ENCODE results near the gene ARHGAP33.

The ARHGAP33 gene

GRCh38 chr19:35756377-35757230 lies 18.8 kb upstream of the ARHGAP33 start, which contains the start of gene HSPB6:
Gene HSPB6, minus strand, starts transcription at chr19:35757029. Its CDS starts 21 bp downstream, at chr19:35757008.
- TF ChIP-seq, protein P1, sequence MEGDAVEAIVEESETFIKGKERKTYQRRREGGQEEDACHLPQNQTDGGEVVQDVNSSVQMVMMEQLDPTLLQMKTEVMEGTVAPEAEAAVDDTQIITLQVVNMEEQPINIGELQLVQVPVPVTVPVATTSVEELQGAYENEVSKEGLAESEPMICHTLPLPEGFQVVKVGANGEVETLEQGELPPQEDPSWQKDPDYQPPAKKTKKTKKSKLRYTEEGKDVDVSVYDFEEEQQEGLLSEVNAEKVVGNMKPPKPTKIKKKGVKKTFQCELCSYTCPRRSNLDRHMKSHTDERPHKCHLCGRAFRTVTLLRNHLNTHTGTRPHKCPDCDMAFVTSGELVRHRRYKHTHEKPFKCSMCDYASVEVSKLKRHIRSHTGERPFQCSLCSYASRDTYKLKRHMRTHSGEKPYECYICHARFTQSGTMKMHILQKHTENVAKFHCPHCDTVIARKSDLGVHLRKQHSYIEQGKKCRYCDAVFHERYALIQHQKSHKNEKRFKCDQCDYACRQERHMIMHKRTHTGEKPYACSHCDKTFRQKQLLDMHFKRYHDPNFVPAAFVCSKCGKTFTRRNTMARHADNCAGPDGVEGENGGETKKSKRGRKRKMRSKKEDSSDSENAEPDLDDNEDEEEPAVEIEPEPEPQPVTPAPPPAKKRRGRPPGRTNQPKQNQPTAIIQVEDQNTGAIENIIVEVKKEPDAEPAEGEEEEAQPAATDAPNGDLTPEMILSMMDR (IDR thresholded peaks at IDR 0.05; ENCODE audit: poor library complexity, severe bottlenecking) = no peak
- Histone ChIP-seq H3K4me3 (ENCODE audit: severe bottlenecking) (peak within 1 kb of the TSS; percentile 89), H3K36me3 (ENCODE audit: low read depth) (peaks cover 28% of the 10 kb centered on the region), H3K9me3 (ENCODE audit: severe bottlenecking) (no peaks in the 10 kb centered on the region), H3K27me3 (ENCODE audit: insufficient read depth, poor library complexity, severe bottlenecking) (no peaks in the 10 kb centered on the region), H3K27ac (ENCODE audit: poor library complexity, severe bottlenecking) (peak within 1 kb of the TSS; percentile 71), H3K4me1 (ENCODE audit: insufficient read depth, poor library complexity, severe bottlenecking) (no peaks in the 10 kb centered on the region)
- no peak for ATAC-seq (ENCODE audit: low read depth)
- DNase-seq (ENCODE audit: low spot score) = peak; percentile 45

GRCh38 chr19:35757231-35757748 lies 18.1 kb upstream of the ARHGAP33 start:
- Histone ChIP-seq H3K9me3 (ENCODE audit: severe bottlenecking) (no peaks in the 10 kb centered on the region), H3K36me3 (ENCODE audit: low read depth) (peaks cover 34% of the 10 kb centered on the region), H3K27me3 (ENCODE audit: insufficient read depth, poor library complexity, severe bottlenecking) (no peaks in the 10 kb centered on the region), H3K4me3 (ENCODE audit: severe bottlenecking) (peak overlapping the region; percentile 89), H3K4me1 (ENCODE audit: insufficient read depth, poor library complexity, severe bottlenecking) (no peaks in the 10 kb centered on the region), H3K27ac (ENCODE audit: poor library complexity, severe bottlenecking) (peak overlapping the region; percentile 71)
- ATAC-seq (ENCODE audit: low read depth) (peak; percentile 15), DNase-seq (ENCODE audit: low spot score) (peak; percentile 61)
- TF ChIP-seq, protein P1 (IDR thresholded peaks at IDR 0.05; ENCODE audit: poor library complexity, severe bottlenecking) = no peak

- no peaks in the 10 kb centered on the region for H3K4me1 ChIP-seq (ENCODE audit: insufficient read depth, poor library complexity, severe bottlenecking)
- peak within 1 kb of the TSS; percentile 71 for H3K27ac ChIP-seq (ENCODE audit: poor library complexity, severe bottlenecking)
- TF ChIP-seq, protein P1 (IDR thresholded peaks at IDR 0.05; ENCODE audit: poor library complexity, severe bottlenecking) = no peak
- H3K36me3 ChIP-seq (ENCODE audit: low read depth) = peaks cover 37% of the 10 kb centered on the region
- H3K4me3 ChIP-seq (ENCODE audit: severe bottlenecking) = peak within 1 kb of the TSS; percentile 89
- no peaks in the 10 kb centered on the region for H3K27me3 ChIP-seq (ENCODE audit: insufficient read depth, poor library complexity, severe bottlenecking)
- DNase-seq (ENCODE audit: low spot score) (peak; percentile 98), ATAC-seq (ENCODE audit: low read depth) (peak; percentile 96)
- no peaks in the 10 kb centered on the region for H3K9me3 ChIP-seq (ENCODE audit: severe bottlenecking)
These were observed 17.4 kb upstream of the ARHGAP33 start, which contains the start of gene PROSER3 for GRCh38 chr19:35757749-35758608. Gene PROSER3, plus strand, starts transcription at chr19:35758176. Its CDS starts 40 bp downstream, at chr19:35758216.

DNA sequence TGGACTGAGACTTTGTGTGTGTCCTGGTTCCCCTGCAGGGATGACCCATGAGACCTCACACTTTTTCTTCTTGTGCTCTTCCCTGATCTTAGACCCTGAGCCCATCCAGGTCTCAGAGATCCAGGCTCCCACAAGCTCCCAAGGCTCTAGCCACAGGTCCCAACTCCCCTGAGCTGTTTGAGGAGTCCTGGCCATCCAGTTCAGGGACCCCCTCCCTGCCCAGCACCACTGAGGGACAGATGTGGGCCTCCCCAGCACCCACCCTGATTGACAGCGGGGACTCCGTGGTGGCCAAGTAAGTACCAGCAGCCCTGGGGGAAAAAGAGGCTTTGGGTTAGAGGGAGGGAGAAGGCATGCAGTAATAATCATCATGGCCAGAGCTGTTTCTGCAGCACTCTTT lies 15.7 kb upstream of the ARHGAP33 start:
- peaks cover 46% of the 10 kb centered on the region for H3K36me3 ChIP-seq (ENCODE audit: low read depth)
- DNase-seq (ENCODE audit: low spot score) (no peak), ATAC-seq (ENCODE audit: low read depth) (no peak)
- TF ChIP-seq, protein P1 (IDR thresholded peaks at IDR 0.05; ENCODE audit: poor library complexity, severe bottlenecking) = no peak
- H3K27me3 ChIP-seq (ENCODE audit: insufficient read depth, poor library complexity, severe bottlenecking) = no peaks in the 10 kb centered on the region
- H3K4me3 ChIP-seq (ENCODE audit: severe bottlenecking) = no peak overlapping the region
- H3K27ac ChIP-seq (ENCODE audit: poor library complexity, severe bottlenecking) = no peak overlapping the region
- H3K9me3 ChIP-seq (ENCODE audit: severe bottlenecking) = no peaks in the 10 kb centered on the region
- H3K4me1 ChIP-seq (ENCODE audit: insufficient read depth, poor library complexity, severe bottlenecking) = no peaks in the 10 kb centered on the region
